Body of pancreas (tissue), 4 donors: Measurements from ENCODE around the gene TARS3.
"Not testable (repeated sequence)": the region's sequence is repeated elsewhere in the genome, so short reads cannot be mapped to it uniquely, and the experiment has no call there.

Experiments
- POLR2A ChIP-seq, 3 donors: fragments of 450-650 bp; IDR thresholded peaks; one replicate each; pipeline ENCODE4 v1.6.1; 2016; ENCODE audit warnings: antibody characterized with exemption in 3 of 3, mild to moderate bottlenecking in 2 of 3
- TF ChIP-seq, protein P1 (sequence below), 7 experiments: fragments of 450-650 bp in 4 of 7; fragments of 200-600 bp in 3 of 7; sonication (generic) in 3 of 7; IDR thresholded peaks; one replicate each; pipeline ENCODE4 v1.5.1; 2016 to 2019; ENCODE audit warnings: antibody characterized with exemption in 7 of 7

DNA sequence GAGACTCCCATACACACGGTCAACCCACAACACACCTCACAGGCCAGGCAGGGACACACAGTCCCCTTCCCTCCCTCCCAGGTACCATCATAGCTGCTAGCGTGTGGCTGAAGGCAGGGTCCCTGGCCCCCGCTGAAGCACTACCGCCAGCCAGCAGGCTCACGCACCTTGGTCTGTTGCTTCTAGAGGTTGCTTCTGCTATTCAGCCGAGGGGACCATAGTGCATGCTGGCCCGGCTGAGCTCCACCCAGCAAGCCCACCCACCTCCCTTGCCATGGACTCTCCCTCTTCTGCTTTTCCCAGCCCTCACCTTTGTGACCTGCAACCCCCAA lies 41.0 kb upstream of the TARS3 start:
- TF ChIP-seq, protein P1, sequence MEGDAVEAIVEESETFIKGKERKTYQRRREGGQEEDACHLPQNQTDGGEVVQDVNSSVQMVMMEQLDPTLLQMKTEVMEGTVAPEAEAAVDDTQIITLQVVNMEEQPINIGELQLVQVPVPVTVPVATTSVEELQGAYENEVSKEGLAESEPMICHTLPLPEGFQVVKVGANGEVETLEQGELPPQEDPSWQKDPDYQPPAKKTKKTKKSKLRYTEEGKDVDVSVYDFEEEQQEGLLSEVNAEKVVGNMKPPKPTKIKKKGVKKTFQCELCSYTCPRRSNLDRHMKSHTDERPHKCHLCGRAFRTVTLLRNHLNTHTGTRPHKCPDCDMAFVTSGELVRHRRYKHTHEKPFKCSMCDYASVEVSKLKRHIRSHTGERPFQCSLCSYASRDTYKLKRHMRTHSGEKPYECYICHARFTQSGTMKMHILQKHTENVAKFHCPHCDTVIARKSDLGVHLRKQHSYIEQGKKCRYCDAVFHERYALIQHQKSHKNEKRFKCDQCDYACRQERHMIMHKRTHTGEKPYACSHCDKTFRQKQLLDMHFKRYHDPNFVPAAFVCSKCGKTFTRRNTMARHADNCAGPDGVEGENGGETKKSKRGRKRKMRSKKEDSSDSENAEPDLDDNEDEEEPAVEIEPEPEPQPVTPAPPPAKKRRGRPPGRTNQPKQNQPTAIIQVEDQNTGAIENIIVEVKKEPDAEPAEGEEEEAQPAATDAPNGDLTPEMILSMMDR (IDR thresholded peaks at IDR 0.05) = not testable (repeated sequence)
- not testable (repeated sequence) for TF ChIP-seq POLR2A (IDR thresholded peaks at IDR 0.05)
